Glutamatergic neuron (in vitro differentiated cells): ENCODE data around the gene PDPN. TPM values are rescaled to one million over a fixed set of nuclear protein-coding genes. Genes with fewer than 3 reads are reported as not detected.

Experiments used
- DNase-seq: peaks from one replicate; pipeline ENCODE4 v3.0.0; 2022
- H3K27ac Mint-ChIP-seq: one replicate; pipeline ENCODE4 v1.8.0; 2020; ENCODE audit warnings: mild to moderate bottlenecking, mixed read lengths, inconsistent platforms; ENCODE audit not compliant: unreplicated experiment
- H3K27me3 Mint-ChIP-seq: one replicate; pipeline ENCODE4 v1.8.0; 2020; ENCODE audit warnings: mild to moderate bottlenecking, moderate library complexity, mixed read lengths, inconsistent platforms; ENCODE audit not compliant: unreplicated experiment
- H3K36me3 Mint-ChIP-seq: one replicate; pipeline ENCODE4 v1.8.0; 2020; ENCODE audit warnings: mild to moderate bottlenecking, mixed read lengths, inconsistent platforms; ENCODE audit not compliant: unreplicated experiment
- H3K4me1 Mint-ChIP-seq: one replicate; pipeline ENCODE4 v1.8.0; 2020; ENCODE audit warnings: mild to moderate bottlenecking, low read depth, mixed read lengths, inconsistent platforms; ENCODE audit not compliant: unreplicated experiment
- H3K4me3 Mint-ChIP-seq: one replicate; pipeline ENCODE4 v1.8.0; 2020; ENCODE audit warnings: mild to moderate bottlenecking, mixed read lengths, inconsistent platforms; ENCODE audit not compliant: unreplicated experiment
- H3K9me3 Mint-ChIP-seq: one replicate; pipeline ENCODE4 v1.8.0; 2020; ENCODE audit warnings: mild to moderate bottlenecking, moderate library complexity, mixed read lengths, inconsistent platforms; ENCODE audit not compliant: unreplicated experiment
- long read RNA-seq: library from polyadenylated mRNA; unstranded; transcript quantifications from one replicate; pipeline ENCODE4 v2.0.0, GENCODE V29; 2020; ENCODE audit not compliant: unreplicated experiment
- total RNA-seq: library from RNA; stranded (reverse); fragmentation: NEBNext Ultra II Directional; extraction: Animal tissue kit (Norgen Biotek cat#: 25700); gene quantifications from one replicate; pipeline ENCODE4 v1.2.1, GENCODE V29; 2021; ENCODE audit not compliant: unreplicated experiment
- TF ChIP-seq, protein P1 (sequence below): fragments of 200-600 bp; sonication (generic); IDR thresholded peaks from one replicate; pipeline ENCODE4 v1.5.0; 2021; ENCODE audit not compliant: partially characterized antibody, unreplicated experiment

PDPN gene, protein sequence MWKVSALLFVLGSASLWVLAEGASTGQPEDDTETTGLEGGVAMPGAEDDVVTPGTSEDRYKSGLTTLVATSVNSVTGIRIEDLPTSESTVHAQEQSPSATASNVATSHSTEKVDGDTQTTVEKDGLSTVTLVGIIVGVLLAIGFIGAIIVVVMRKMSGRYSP
- 4.8 TPM for total RNA-seq
- long read RNA-seq, partial matches to known transcripts, result 0 of 2 reads
- long read RNA-seq, other reads (novel, unspliced or antisense), result 0 of 2 reads

DNA sequence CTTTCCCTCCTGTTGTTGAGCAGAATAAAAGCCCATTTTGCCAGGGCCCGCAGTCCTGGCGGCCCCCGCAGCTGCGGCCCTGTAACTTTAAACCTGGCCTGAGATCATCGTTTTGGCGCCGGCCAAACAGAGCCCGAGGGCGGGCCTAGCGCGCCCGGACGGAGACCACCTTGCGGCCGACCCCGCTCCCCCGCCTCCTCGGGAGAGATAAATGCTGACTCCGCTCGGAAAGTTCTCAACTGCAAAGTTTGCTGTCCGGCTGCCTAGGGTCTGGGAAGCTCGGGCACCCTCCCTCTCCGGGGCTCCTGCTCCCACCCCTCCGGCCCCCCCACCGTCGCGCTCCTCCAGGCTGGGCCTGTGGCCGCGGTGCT, at the start of gene PDPN:
Gene PDPN (plus strand): TSS at position 238 of the 371 bp plus-strand sequence. CDS start 202 bp downstream, outside the sequence.
- TF ChIP-seq, protein P1, sequence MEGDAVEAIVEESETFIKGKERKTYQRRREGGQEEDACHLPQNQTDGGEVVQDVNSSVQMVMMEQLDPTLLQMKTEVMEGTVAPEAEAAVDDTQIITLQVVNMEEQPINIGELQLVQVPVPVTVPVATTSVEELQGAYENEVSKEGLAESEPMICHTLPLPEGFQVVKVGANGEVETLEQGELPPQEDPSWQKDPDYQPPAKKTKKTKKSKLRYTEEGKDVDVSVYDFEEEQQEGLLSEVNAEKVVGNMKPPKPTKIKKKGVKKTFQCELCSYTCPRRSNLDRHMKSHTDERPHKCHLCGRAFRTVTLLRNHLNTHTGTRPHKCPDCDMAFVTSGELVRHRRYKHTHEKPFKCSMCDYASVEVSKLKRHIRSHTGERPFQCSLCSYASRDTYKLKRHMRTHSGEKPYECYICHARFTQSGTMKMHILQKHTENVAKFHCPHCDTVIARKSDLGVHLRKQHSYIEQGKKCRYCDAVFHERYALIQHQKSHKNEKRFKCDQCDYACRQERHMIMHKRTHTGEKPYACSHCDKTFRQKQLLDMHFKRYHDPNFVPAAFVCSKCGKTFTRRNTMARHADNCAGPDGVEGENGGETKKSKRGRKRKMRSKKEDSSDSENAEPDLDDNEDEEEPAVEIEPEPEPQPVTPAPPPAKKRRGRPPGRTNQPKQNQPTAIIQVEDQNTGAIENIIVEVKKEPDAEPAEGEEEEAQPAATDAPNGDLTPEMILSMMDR, result no peak
- Mint-ChIP-seq H3K4me1 (peaks cover 5% of the 10 kb centered on the region), H3K9me3 (peaks cover 2% of the 10 kb centered on the region), H3K4me3 (peak within 1 kb of the TSS; percentile 86), H3K36me3 (no peaks in the 10 kb centered on the region), H3K27ac (no peak within 1 kb of the TSS), H3K27me3 (peaks cover 15% of the 10 kb centered on the region)
- DNase-seq, result peak; percentile 66

DNA sequence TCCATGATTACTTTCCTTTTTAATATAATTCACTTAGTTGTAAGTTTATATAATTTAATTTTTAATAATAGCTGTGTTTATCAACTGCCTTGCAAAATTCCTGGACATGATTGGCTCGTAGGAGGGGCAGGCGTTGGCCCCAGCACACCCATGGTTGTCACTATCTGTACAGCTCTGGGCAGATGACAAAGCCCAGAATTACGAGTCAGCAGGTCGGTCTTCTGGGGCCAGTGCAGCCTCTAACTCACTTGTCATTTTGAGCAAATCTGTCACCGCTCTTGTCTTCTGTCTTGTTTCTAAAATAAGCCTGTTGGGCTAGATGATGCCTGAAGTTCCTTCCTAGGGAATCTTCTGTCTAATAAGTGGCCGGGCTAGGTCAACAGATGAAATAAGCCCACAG, 48.4 kb upstream of the PDPN start:
- Mint-ChIP-seq H3K9me3 (peaks cover 1% of the 10 kb centered on the region), H3K4me1 (no peaks in the 10 kb centered on the region), H3K4me3 (no peak overlapping the region), H3K36me3 (no peaks in the 10 kb centered on the region), H3K27me3 (no peaks in the 10 kb centered on the region), H3K27ac (no peak overlapping the region)
- no peak for DNase-seq
- TF ChIP-seq, protein P1, result no peak

DNA sequence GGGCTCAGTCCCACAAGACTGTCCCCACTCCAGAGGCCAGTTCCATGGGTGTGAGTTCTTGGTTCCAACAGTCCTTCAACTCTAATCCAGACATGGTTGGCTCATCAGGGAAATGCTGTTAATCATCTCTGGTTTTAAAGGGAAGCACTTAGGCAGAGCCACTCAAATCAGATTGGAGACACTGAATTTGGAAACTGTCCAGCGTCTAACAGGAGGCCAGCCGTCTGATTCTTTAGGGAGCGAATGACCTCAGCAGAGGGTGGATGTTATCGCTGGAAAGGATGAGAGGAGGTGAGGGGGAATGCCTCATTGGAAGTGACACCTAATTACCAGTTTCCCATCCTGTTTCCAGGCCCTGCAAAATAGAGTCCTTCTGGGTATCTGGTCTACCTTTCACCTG, 47.1 kb upstream of the PDPN start:
- Mint-ChIP-seq H3K36me3 (no peaks in the 10 kb centered on the region), H3K27me3 (no peaks in the 10 kb centered on the region), H3K27ac (no peak overlapping the region), H3K4me3 (no peak overlapping the region), H3K4me1 (no peaks in the 10 kb centered on the region), H3K9me3 (peaks cover 1% of the 10 kb centered on the region)
- TF ChIP-seq, protein P1, result no peak
- no peak for DNase-seq

DNA sequence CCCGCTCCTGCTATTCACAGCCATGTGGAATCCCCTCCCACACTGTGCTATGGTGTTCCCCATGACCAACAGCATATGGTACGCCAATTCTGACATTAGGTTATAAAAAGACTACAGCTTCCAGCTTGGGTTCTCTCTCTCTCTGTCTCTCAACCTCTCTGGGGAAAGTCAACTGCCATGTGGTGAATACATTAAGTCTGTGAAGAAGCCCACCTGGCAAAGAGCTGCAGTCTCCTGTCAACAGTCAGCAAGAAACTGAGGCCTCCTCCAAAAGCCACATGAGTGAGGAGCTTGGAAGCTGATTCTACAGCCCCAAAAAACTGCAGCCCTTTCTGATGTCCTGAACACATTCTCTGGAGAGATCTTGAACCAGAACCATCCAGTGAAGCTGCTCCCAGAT, 44.8 kb upstream of the PDPN start:
- peaks cover 4% of the 10 kb centered on the region for H3K9me3 Mint-ChIP-seq
- H3K4me1 Mint-ChIP-seq, result no peaks in the 10 kb centered on the region
- H3K27me3 Mint-ChIP-seq, result peaks cover 2% of the 10 kb centered on the region
- H3K27ac Mint-ChIP-seq, result no peak overlapping the region
- no peaks in the 10 kb centered on the region for H3K36me3 Mint-ChIP-seq
- DNase-seq, result no peak
- TF ChIP-seq, protein P1, result no peak
- no peak overlapping the region for H3K4me3 Mint-ChIP-seq

DNA sequence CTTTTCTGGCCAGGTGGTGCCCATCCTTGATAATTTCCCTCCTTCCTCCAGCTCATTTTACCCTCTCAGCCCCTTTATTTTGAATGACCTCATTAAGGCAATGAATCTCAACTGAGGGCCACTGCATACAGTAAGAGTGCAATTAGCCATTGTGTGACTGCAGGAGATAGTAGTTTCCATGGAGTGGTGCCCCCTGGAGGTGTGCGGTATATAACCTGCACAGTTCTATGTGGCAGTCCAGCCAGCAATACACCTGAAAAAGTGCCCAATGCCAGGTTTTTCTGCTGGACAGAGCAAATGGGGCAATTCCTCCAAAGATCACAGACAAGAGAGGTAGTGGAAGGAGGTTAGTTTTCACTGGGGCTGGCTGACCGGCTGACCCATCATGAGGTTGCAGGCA, 43.9 kb upstream of the PDPN start:
- Mint-ChIP-seq H3K27ac (no peak overlapping the region), H3K4me3 (no peak overlapping the region), H3K27me3 (peaks cover 2% of the 10 kb centered on the region), H3K9me3 (peaks cover 4% of the 10 kb centered on the region), H3K36me3 (no peaks in the 10 kb centered on the region), H3K4me1 (no peaks in the 10 kb centered on the region)
- TF ChIP-seq, protein P1, result no peak
- DNase-seq, result no peak
